CD4-positive, alpha-beta T cell treated with Interleukin-21 for 1 hour (primary cell): Measurements from ENCODE around the gene SVBP.
A peak's percentile ranks its signal among the peaks of the same experiment; 100 is the strongest.
"Not testable (repeated sequence)": the region's sequence is repeated elsewhere in the genome, so short reads cannot be mapped to it uniquely, and the experiment has no call there.

ENCODE experiments used
- DNase-seq: peaks from one replicate; pipeline ENCODE4 v3.0.0-alpha.2; 2020

SVBP gene, protein sequence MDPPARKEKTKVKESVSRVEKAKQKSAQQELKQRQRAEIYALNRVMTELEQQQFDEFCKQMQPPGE

DNA sequence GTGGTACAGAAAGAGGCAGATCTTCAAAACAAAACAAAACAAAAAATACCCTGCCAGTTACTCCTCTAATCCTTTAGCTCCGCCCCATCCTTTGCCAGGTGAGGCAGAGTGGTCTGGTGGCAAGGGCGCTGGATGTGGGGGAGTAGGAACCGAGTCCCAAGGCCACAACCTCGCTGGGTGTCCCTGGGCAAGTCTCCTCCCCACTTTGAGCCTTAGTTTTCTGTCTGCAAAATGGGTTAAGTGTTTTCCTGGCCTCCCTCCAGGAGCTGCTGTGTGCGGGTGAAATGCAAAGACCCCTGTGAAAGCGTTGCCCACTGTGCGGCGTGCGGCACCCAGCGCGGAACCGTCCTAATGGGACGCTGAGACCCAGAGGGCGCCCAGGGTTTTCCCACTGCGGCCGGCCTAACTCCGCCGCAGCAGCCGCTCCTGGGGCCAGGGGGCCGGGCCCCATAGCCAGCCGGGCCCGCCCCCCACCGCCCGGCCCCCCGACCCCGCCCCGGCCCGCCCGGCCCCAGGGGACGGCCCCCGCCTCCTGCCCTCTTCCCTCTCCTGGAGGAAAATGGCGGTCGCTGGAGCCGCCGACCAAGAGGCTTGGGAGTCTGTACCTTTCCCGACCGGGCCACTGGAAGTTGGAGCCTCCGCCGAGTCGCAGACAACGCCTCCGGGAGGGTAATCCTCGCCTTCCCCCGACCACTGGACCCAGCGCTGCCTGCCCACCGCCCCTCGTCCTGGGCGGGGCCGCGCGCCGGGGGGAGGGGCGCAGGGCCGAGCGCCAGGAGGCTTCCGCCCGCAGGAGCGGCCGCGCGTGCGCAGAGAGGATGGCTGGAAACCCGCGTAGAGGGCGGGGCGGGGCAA, at the start of gene SVBP, which contains the start of gene ERMAP:
TSS of gene SVBP (minus strand) at position 813 of the 855 bp plus-strand sequence. CDS start 853 bp downstream, outside the sequence.
TSS of gene ERMAP (plus strand) at position 538 of the 855 bp plus-strand sequence. CDS start 13,327 bp downstream, outside the sequence.
- peak; percentile 93 for DNase-seq

- DNase-seq: no peak
These were observed 49.4 kb upstream of the SVBP start for GRCh38 chr1:42866549-42866948.

DNA sequence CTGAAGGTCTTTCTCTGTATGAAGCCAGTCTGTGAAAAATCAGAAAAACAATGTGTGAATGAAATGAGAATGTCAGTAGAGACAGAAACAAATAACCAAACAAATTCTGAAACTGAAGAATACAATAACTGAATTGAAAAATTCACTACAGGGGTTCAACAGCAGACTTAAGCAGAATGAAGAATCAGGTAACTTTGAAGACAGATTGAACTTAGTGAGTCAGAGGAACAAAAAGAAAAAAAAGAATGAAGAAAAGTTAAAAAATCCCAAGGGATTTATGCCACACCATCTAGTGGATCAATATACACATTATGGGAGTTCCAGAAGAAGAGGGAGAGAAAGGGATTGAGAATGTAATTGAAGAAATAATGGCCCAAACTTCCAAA, 43.8 kb upstream of the SVBP start:
- no peak for DNase-seq

DNA sequence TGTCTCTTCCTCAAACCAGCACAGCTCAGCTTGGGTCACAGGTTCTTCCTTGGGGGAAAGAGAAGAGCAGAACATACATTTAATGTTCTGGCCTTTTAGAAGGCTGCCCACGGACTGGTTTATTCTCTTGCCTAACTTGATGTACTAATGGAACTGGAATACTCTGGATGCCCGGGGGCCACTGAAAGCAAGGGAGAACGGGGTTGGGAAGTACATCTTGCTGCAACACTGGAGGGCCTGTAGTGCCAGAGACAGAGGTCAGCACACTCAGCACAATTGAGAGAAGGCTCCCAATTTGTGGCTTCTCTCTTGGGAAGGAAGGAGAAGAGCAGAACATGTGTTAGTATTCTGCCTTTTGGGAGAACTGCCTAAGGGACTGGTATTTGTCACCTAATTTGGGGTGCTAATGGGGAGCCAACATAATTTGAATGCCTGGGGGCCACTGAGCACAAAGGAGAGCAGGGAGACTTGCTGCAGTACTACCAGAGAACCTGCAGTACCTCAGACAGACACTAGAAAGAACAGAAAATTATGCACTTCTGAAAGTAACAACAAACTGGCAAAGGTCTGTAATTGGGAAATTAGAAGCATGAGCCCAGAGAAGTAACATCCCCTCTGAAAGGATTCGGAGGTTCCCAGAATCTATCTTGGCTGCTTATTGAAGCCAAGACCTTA, 43.3 kb upstream of the SVBP start:
- DNase-seq: no peak

GRCh38 chr1:42859366-42859765, 42.2 kb upstream of the SVBP start:
- DNase-seq: not testable (repeated sequence)

DNA sequence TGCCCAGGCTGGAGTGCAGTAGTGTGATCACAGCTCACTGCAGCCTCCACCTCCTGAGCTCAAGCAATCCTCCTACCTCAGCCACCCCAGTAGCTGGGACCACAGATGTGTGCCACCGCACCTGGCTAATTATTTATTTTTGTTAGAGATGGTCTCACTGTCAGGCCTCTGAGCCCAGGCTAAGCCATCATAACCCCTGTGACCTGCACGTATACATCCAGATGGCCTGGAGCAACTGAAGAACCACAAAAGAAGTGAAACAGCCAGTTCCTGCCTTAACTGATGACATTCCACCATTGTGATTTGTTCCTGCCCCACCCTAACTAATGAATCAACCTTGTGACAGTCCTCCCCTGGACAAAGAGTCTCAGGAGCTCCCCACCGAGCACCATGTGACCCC, 39.4 kb upstream of the SVBP start:
- not testable (repeated sequence) for DNase-seq

DNA sequence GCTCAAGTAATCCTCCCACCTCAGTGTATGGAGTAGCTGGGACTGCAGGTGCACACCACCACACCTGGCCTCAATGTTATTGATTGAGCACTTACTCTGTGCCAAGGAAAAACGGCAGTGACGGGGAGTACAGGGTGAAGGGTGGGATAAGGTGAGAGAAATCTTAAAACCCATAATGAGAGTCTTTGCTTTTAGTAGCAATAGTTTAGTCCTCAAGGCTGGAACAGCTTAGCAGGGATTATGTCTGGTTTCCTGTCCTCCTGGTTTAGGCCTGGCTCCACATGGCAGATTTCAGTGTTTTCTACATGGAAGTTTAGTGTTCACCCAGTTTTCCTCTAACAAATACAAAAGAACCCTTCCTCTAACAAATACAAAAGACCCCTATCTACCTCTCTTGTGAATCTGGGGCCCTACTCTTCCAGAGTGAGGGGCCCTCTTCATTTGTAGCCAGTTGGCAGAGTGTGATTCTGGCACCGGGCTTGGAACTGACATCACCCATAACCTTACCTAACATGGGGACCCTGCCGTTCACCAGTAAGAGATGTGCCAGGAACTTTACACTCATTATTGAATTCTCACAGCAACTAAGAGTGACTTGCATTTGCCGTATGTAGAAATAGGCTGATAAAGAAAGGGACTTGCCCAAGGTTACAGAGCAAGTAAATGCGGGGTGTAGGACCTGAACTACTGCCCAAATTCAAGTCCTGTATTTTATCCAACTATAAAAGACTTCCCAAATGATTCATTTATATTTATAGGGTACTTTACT, 36.1 kb upstream of the SVBP start:
- no peak for DNase-seq

- DNase-seq: no peak
These were observed 35.4 kb upstream of the SVBP start for GRCh38 chr1:42852608-42852980.

GRCh38 chr1:42851960-42852607, 34.9 kb upstream of the SVBP start:
- no peak for DNase-seq

GRCh38 chr1:42851420-42851819, 34.2 kb upstream of the SVBP start:
- DNase-seq: no peak

DNA sequence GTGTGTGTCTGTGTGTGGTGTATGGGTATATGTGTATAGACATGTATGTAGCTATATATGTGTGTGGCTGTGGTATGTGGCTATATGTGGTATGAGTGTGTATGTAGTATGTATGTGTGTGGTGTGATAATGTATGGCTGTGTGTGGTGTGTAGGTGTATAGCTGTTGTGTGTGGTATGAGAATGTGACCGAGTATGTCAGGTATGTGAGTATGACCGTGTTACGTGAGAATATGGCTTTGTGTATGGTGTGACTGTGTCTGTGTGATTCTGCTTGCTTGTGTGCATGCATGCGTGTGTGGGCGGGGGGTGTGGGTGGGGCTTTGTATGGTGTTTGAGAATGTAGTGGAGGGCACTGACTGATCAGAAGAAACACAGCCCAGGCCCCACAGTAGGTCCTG, 32.7 kb upstream of the SVBP start:
- DNase-seq: no peak

DNA sequence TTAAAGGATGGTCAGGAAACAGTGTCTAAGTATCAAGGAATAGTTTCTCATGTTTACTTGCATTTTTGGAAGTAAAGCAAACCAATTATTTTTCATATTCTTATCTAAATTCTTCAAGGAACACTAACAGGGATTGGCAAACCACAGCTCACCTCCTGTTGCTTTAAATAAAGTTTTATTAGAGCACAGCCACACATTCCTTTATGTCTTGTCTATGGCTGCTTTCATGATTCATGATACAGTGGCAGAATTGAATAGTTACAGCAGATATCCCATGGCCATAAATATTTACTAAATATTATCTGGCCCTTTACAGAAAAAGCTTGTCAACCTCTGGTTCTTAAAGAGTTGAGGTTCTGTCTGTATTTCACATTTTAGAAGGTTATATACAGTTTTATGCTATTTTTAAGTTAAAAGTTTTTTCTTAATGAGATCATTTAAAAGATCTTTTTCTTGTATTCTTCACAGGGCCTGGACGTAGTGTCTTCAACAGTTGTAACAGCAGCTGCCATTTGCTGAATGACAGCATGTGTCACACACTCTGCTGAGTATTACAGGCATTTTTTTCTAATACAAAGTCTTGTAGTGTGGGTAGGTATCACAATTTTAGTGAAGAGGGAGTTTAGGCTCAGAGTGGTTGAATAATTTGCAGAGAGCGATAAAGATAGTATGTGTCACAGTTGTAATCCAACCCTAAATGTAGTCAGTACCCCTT, 31.8 kb upstream of the SVBP start:
- DNase-seq: no peak

DNA sequence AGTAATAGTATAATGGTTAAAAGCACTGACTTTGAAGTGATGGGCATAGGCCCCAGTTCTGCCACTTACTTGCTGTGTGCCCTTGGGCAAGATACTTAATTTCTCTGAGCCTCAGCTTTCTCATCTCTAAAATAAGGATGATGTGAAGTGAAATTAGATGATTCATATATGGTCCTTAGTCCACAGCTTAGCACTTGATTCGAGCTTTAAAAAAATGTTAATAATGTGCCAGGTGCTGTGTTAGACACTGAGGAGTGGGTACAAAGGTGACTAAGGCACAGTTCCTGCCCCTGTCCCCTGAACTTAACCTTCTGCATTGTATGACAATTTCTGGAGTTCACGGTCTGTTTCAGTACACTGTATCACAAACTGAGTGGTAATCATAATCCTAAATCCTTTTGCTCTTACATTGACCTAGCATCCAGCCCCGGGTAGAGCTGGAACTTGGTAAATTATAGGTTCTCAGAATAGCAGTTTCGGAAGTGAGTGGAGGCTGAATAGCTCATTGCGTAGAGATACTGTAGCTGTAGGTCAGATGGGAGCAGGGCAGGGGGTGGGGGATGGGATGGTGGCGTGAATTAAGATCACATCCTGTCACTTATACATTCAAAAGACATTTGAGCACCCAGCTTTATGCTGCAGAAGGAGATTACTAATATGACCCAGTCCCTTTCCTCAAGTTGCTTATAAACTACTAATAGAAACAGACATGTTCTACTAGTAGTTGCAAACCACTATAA, 30.7 kb upstream of the SVBP start:
- no peak for DNase-seq

- no peak for DNase-seq
These were observed 30.0 kb upstream of the SVBP start for GRCh38 chr1:42847111-42847595.

DNA sequence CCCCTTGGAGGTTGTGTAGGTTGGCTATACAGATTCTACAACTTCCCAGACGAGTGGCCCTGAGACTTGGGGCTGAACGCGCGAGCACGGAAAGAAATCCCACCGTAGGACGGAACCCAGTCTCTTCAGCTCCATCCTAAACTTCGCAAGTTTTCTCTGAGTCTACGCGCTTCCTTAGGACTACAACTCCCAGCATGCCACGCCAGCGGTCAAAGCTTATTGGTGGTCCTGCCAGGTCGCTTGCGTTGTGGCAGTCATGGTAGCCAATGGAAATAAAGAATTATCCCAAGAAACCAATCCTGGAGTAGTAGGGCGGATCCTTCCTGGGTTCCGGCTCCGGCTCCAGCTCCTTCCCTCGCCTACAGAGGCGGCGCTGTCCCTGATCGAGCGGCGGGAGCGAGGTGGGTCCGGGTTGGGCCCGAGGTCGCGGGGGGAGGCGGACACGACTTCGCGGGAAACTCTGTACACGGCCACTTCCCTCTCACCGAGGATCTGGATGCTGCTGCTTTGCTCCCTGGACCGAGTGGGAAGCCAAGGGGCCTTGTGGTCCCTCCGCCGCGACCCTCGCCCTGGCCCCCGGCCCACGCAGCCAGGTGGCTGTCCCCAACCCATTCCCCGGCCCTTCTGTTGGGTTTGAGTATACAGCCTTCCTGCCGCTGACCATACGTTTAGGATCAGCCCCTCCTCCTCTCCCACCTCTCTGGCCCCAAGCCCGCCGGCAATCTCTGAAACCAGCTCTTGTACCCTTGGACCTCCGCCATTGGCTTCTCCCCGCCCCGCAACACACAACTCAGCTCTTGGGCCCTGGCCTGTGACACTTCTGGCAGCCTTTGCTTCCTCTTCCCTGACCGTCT, 29.3 kb upstream of the SVBP start, which contains the start of gene ZNF691:
TSS of gene ZNF691 (plus strand) at position 357 of the 854 bp plus-strand sequence. CDS start 3,046 bp downstream, outside the sequence.
- peak; percentile 94 for DNase-seq

DNA sequence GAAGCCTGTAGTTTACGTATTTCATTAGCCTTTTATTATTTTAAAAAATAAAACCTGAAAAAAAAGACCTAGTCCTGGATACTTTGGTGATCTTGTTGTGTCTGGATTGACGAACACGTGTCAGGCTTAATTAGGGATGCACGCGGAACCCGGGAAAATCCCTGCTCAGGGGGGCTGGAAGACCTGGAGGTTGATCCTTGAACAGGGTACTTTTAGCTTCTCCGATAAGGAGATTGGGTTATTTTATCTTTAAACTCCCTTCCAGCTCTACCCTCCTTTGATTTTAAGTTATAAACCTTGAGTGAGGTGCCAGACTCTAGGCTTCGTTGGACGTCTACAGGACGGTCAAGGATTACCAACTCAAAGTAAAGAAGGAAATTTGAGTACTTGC, 28.7 kb upstream of the SVBP start:
- peak; percentile 5 for DNase-seq

DNA sequence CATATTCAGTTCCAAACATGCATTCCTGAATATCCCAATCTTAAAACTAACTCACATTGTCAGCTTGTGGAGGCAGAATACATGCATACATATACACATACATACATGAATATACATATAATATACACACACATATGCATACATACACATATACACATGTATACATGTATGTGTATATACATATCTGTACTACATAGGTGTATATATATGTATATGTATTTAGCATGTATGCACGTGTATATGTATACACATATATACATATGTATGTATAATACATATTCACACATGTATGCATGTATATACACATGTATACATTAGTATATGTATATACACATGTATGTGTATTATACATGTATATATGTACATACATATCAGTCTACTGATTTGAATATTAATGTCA, 28.0 kb upstream of the SVBP start:
- no peak for DNase-seq

- DNase-seq: no peak
These were observed 27.5 kb upstream of the SVBP start for GRCh38 chr1:42844592-42845140.

- no peak for DNase-seq
These were observed 24.4 kb upstream of the SVBP start for GRCh38 chr1:42841440-42842147.
